Sigmoid colon (tissue), 7 donors: Measurements from ENCODE around the gene YIPF7. TPM values are rescaled to one million over a fixed set of nuclear protein-coding genes. Genes with fewer than 3 reads are reported as not detected.

ENCODE experiments used
- DNase-seq: peaks from one replicate; pipeline ENCODE4 v3.0.0-alpha.2; 2019
- H3K27ac ChIP-seq, 4 donors: fragments of 200-600 bp; sonication (generic); one replicate each; pipeline ENCODE4 v1.5.1; 2016 to 2019; ENCODE audit warnings: mild to moderate bottlenecking in 1 of 4
- H3K27me3 ChIP-seq, 3 donors: fragments of 200-600 bp; sonication (generic); one replicate each; pipeline ENCODE4 v1.5.1; 2019; ENCODE audit warnings: mild to moderate bottlenecking in 1 of 3
- H3K36me3 ChIP-seq, 4 donors: fragments of 200-600 bp; sonication (generic); one replicate each; pipeline ENCODE4 v1.5.1; 2016 to 2019
- H3K4me1 ChIP-seq, 4 donors: fragments of 200-600 bp; sonication (generic); one replicate each; pipeline ENCODE4 v1.5.1; 2017 to 2019
- H3K4me3 ChIP-seq, 4 donors: fragments of 200-600 bp; sonication (generic); one replicate each; pipeline ENCODE4 v1.5.1; 2017 to 2019; ENCODE audit warnings: mild to moderate bottlenecking in 2 of 4, moderate library complexity in 1 of 4
- H3K9me3 ChIP-seq, 4 donors: fragments of 200-600 bp in 3 of 4; sonication (generic) in 3 of 4; one replicate each; pipeline versions ENCODE4 v1.5.1 to v1.6.1; 2013 to 2019
- CTCF ChIP-seq, 4 experiments: fragments of 450-650 bp in 3 of 4; fragments of 200-600 bp in 1 of 4; IDR thresholded peaks; one replicate each; pipeline ENCODE4 v1.5.1; 2016 to 2019; ENCODE audit warnings: antibody characterized with exemption in 4 of 4, mild to moderate bottlenecking in 3 of 4, moderate library complexity in 2 of 4
- EP300 ChIP-seq, 4 donors: sonication (generic); formaldehyde crosslinking; IDR thresholded peaks; one replicate each; pipeline ENCODE4 v1.6.1; 2017; ENCODE audit warnings: antibody characterized with exemption in 4 of 4
- POLR2A ChIP-seq, 2 donors: fragments of 450-650 bp; IDR thresholded peaks; one replicate each; pipeline ENCODE4 v1.6.1; 2016; ENCODE audit warnings: antibody characterized with exemption in 2 of 2, mild to moderate bottlenecking in 2 of 2, moderate library complexity in 2 of 2
- POLR2AphosphoS5 ChIP-seq, 4 donors: sonication (generic); formaldehyde crosslinking; IDR thresholded peaks; one replicate each; pipeline ENCODE4 v1.6.1; 2017; ENCODE audit warnings: antibody characterized with exemption in 4 of 4
- WGBS, 2 donors: extraction: QIAGEN DNeasy Blood & Tissue Kit; methylation state at CpG; one replicate each; pipeline ENCODE4 v1.1.7; 2013; 5-methylcytosine and 5-hydroxymethylcytosine counted together
- intact Hi-C: fragments of 100-400 bp; cut with DNase I; formaldehyde crosslinking; loops from one replicate; pipeline ENCODE4 v1.15.1; 2023
- polyA plus RNA-seq, 3 donors: library from polyadenylated mRNA; stranded (reverse); fragments of 200-250 nt; gene quantifications; one replicate each; pipeline ENCODE4 v1.2.3, GENCODE V29; 2013
- total RNA-seq, 4 donors: library from RNA; depleted of rRNA; stranded (reverse); fragments of >200 nt; gene quantifications; one replicate each; pipeline ENCODE4 v1.1.0, GENCODE V29; 2016
- donor health status: healthy with polysubstance abuse.
- donor health status: Bipolar disorder and iron deficiency.
- donor health status: healthy.

Gene YIPF7
- total and polyA plus RNA-seq, 7 donors, result not detected

GRCh38 chr4:44632733-44633132 lies 18.7 kb downstream of the YIPF7 start:
- H3K27me3 ChIP-seq, result no peaks in the 10 kb centered on the region
- no peak overlapping the region for H3K27ac ChIP-seq
- intact Hi-C loops, result no loop called here
- TF ChIP-seq CTCF (IDR thresholded peaks at IDR 0.05) (no peak), POLR2AphosphoS5 (IDR thresholded peaks at IDR 0.05) (no peak), EP300 (IDR thresholded peaks at IDR 0.05) (no peak), POLR2A (IDR thresholded peaks at IDR 0.05) (no peak)
- no peaks in the 10 kb centered on the region for H3K36me3 ChIP-seq
- DNase-seq, result no peak
- H3K4me1 ChIP-seq, result no peaks in the 10 kb centered on the region
- H3K9me3 ChIP-seq, result no peaks in the 10 kb centered on the region
- H3K4me3 ChIP-seq, result no peak overlapping the region
- WGBS, 2 donors, result 79 to 87% methylated on average over 8 of the region's 8 CpGs

- Histone ChIP-seq H3K36me3 (no peaks in the 10 kb centered on the region), H3K27me3 (no peaks in the 10 kb centered on the region), H3K4me3 (no peak overlapping the region), H3K27ac (no peak overlapping the region), H3K9me3 (no peaks in the 10 kb centered on the region), H3K4me1 (no peaks in the 10 kb centered on the region)
- WGBS, 2 donors, result 48 to 75% methylated on average over 4 of the region's 4 CpGs
- no peak for TF ChIP-seq POLR2A (IDR thresholded peaks at IDR 0.05)
- no peak for TF ChIP-seq EP300 (IDR thresholded peaks at IDR 0.05)
- no peak for TF ChIP-seq CTCF (IDR thresholded peaks at IDR 0.05)
- no peak for TF ChIP-seq POLR2AphosphoS5 (IDR thresholded peaks at IDR 0.05)
- no peak for DNase-seq
- intact Hi-C loops, result no loop called here
These were observed 19.3 kb downstream of the YIPF7 start for GRCh38 chr4:44632089-44632488.

GRCh38 chr4:44629280-44629866 lies 22.1 kb downstream of the YIPF7 start:
- Histone ChIP-seq H3K36me3 (no peaks in the 10 kb centered on the region), H3K27ac (no peak overlapping the region), H3K4me1 (peaks cover 0 to 5% (median 1%) of the 10 kb centered on the region in 4 donors), H3K27me3 (no peaks in the 10 kb centered on the region), H3K9me3 (no peaks in the 10 kb centered on the region), H3K4me3 (no peak overlapping the region)
- TF ChIP-seq POLR2A (IDR thresholded peaks at IDR 0.05) (no peak), CTCF (IDR thresholded peaks at IDR 0.05) (peak in 3 of 4 experiments; percentile 23 to 59 (median 31)), POLR2AphosphoS5 (IDR thresholded peaks at IDR 0.05) (no peak), EP300 (IDR thresholded peaks at IDR 0.05) (no peak)
- intact Hi-C loops, result loop anchor here (5.0 kb wide), 1 partner anchor 1497 kb away; no protein-coding TSS in a partner anchor
- no peak for DNase-seq
- WGBS, 2 donors, result 2 to 3% methylated on average over 2 of the region's 2 CpGs

DNA sequence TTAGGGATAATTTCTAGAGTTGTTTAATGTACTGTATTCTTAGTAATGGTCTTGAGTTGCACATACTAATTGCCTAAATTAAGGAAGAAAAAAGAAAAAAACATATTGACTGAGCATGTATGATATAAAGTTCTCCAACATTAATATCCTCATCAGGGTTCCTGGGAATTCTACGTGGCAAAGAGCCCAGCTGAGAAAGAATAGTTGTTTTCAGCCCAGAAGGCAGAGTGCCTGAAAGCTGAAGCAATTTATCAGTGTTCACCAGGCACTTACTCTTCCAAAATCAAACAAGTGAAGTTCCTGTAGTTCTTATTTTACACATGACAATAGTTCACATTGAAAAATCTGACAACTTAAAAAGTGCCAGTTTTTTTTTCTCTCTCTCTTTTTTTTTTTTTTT lies 27.7 kb downstream of the YIPF7 start:
- peaks cover 0 to 5% (median 1%) of the 10 kb centered on the region in 4 donors for H3K4me1 ChIP-seq
- TF ChIP-seq CTCF (IDR thresholded peaks at IDR 0.05) (no peak), POLR2A (IDR thresholded peaks at IDR 0.05) (no peak), EP300 (IDR thresholded peaks at IDR 0.05) (no peak), POLR2AphosphoS5 (IDR thresholded peaks at IDR 0.05) (no peak)
- WGBS, 2 donors, result 39 to 49% methylated on average over 1 of the region's 1 CpG

GRCh38 chr4:44616621-44617020 lies 34.8 kb downstream of the YIPF7 start:
- H3K27ac ChIP-seq, result no peak overlapping the region
- H3K4me3 ChIP-seq, result no peak overlapping the region
- H3K4me1 ChIP-seq, result no peaks in the 10 kb centered on the region
- intact Hi-C loops, result no loop called here
- no peaks in the 10 kb centered on the region for H3K9me3 ChIP-seq
- no peak for TF ChIP-seq CTCF (IDR thresholded peaks at IDR 0.05)
- no peak for TF ChIP-seq POLR2A (IDR thresholded peaks at IDR 0.05)
- no peak for TF ChIP-seq POLR2AphosphoS5 (IDR thresholded peaks at IDR 0.05)
- TF ChIP-seq EP300 (IDR thresholded peaks at IDR 0.05), result no peak
- no peak for DNase-seq
- 82 to 100% methylated on average over 1 of the region's 1 CpG for WGBS, 2 donors
- no peaks in the 10 kb centered on the region for H3K27me3 ChIP-seq
- no peaks in the 10 kb centered on the region for H3K36me3 ChIP-seq

More for the DNA sequence above, 27.7 kb downstream of the YIPF7 start:
- Histone ChIP-seq H3K36me3 (no peaks in the 10 kb centered on the region), H3K27me3 (no peaks in the 10 kb centered on the region), H3K4me3 (no peak overlapping the region), H3K27ac (no peak overlapping the region), H3K9me3 (no peaks in the 10 kb centered on the region)
- no peak for DNase-seq
- intact Hi-C loops, result no loop called here
